MCF 10A (cell line): Measurements from ENCODE around the gene NEURL1B. TPM values are rescaled to one million over a fixed set of nuclear protein-coding genes. Genes with fewer than 3 reads are reported as not detected.

Experiments used
- BruUV-seq: library from RNA; stranded (reverse); fragments of 400-500 nt; replicated peaks from 2 replicates; lab custom pipeline; 2021; lab: Mats Ljungman, UMichigan
- CTCF ChIA-PET: fragments of 300-600 bp; sonication (Branson Sonifier 250); formaldehyde crosslinking; extraction: SDS; loops from one replicate; lab custom pipeline; 2021; ENCODE audit warnings: antibody characterized with exemption, inconsistent platforms; lab: Yijun Ruan, JAX
- POLR2A ChIA-PET: fragments of 300-600, 350-650 bp; sonication (Branson Sonifier 250); formaldehyde crosslinking; extraction: SDS; loops from one replicate; lab custom pipeline; 2020; ENCODE audit warnings: antibody characterized with exemption, inconsistent platforms; lab: Yijun Ruan, JAX
- DNase-seq: peaks from one replicate; pipeline ENCODE4 v3.0.0-alpha.2; 2018; ENCODE audit not compliant: unreplicated experiment
- H3K27ac Mint-ChIP-seq: one replicate; pipeline ENCODE4 v1.8.0; 2022; ENCODE audit warnings: mild to moderate bottlenecking, low read depth, mixed read lengths; ENCODE audit not compliant: unreplicated experiment
- H3K27me3 Mint-ChIP-seq: one replicate; pipeline ENCODE4 v1.8.0; 2022; ENCODE audit warnings: mixed read lengths; ENCODE audit not compliant: insufficient read depth, unreplicated experiment
- H3K36me3 Mint-ChIP-seq: one replicate; pipeline ENCODE4 v1.8.0; 2022; ENCODE audit warnings: mild to moderate bottlenecking, moderate library complexity, mixed read lengths; ENCODE audit not compliant: insufficient read depth, unreplicated experiment
- H3K4me1 Mint-ChIP-seq: one replicate; pipeline ENCODE4 v1.8.0; 2022; ENCODE audit warnings: mixed read lengths; ENCODE audit not compliant: insufficient read depth, unreplicated experiment
- H3K4me3 Mint-ChIP-seq: one replicate; pipeline ENCODE4 v1.8.0; 2022; ENCODE audit warnings: mild to moderate bottlenecking, moderate library complexity, mixed read lengths; ENCODE audit not compliant: unreplicated experiment
- H3K9me3 Mint-ChIP-seq: one replicate; pipeline ENCODE4 v1.8.0; 2022; ENCODE audit warnings: mixed read lengths; ENCODE audit not compliant: unreplicated experiment
- CTCF ChIP-seq: fragments of 200-600 bp; IDR thresholded peaks from one replicate; pipeline ENCODE4 v1.8.0; 2022; ENCODE audit warnings: antibody characterized with exemption, mild to moderate bottlenecking; ENCODE audit not compliant: unreplicated experiment
- intact Hi-C: fragments of 100-400 bp; cut with micrococcal nuclease; formaldehyde crosslinking; loops from 2 replicates; pipeline ENCODE4 v1.14.1; 2022
- total RNA-seq: library from RNA; stranded (reverse); gene quantifications from 2 replicates; pipeline ENCODE4 v1.2.3, GENCODE V29; 2022

Gene NEURL1B
- total RNA-seq, 1 experiment from 2014 or later = 7.6 TPM

- no peak for TF ChIP-seq CTCF
- Mint-ChIP-seq H3K9me3 (no peaks in the 10 kb centered on the region), H3K4me3 (no peak overlapping the region), H3K27me3 (peaks cover 13% of the 10 kb centered on the region), H3K27ac (no peak overlapping the region), H3K4me1 (peaks cover 15% of the 10 kb centered on the region), H3K36me3 (no peaks in the 10 kb centered on the region)
- CTCF ChIA-PET = interaction anchor here (0.6 to 17.0 kb wide), 15 partner anchors 9 to 910 kb away, joined by 3 to 604 read pairs (median 5); no protein-coding TSS in a partner anchor
- POLR2A ChIA-PET = interaction anchor here (0.6 to 1.7 kb wide), 2 partner anchors 8 to 1610 kb away, joined by 3 to 8 read pairs; no protein-coding TSS in a partner anchor
- intact Hi-C loops = loop anchor here (2.0 to 10.0 kb wide), 5 partner anchors 351 to 1269 kb away; partner anchors contain the start of genes BNIP1 and CREBRF
- BruUV-seq = no TSS peak
- DNase-seq = no peak
Measured at GRCh38 chr5:172705576-172706084, 64.6 kb downstream of the NEURL1B start.

DNA sequence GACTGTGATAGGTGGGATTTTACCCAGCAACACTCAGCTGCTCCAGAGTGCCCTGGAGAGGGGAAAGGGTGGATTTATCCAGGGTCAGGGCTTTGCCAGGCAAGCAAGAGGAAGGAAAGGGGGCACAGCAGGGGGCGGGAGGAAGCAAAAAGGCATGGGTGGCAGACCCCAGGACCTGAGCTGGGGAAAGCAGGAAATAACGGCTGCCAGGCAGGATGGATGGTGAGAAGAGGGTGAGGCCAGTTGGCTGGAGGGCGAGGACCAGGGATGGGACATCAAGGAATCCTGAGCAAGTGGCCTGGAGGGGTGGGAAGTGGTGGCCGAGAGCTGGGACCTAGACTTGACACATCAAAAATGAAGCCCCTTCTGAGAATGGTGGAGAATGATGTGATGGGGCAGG is 65.7 kb downstream of the NEURL1B start:
- Mint-ChIP-seq H3K27ac (no peak overlapping the region), H3K9me3 (no peaks in the 10 kb centered on the region), H3K4me1 (peaks cover 7% of the 10 kb centered on the region), H3K27me3 (peaks cover 2% of the 10 kb centered on the region), H3K4me3 (no peak overlapping the region), H3K36me3 (no peaks in the 10 kb centered on the region)
- no peak for DNase-seq
- TF ChIP-seq CTCF = no peak
- ChIA-PET POLR2A (interaction anchor here (0.5 to 1.7 kb wide), 8 partner anchors 9 to 701 kb away, joined by 3 to 9 read pairs (median 4); partner anchors contain the start of genes RPL26L1 and STC2), CTCF (interaction anchor here (0.6 to 17.0 kb wide), 67 partner anchors 8 to 1649 kb away, joined by 3 to 604 read pairs (median 4); partner anchors contain the start of genes NKX2-5, RPL26L1 and STC2)
- BruUV-seq = no TSS peak
- intact Hi-C loops = loop anchor here (1.0 to 10.0 kb wide), 7 partner anchors 350 to 1268 kb away; partner anchors contain the start of genes BNIP1 and CREBRF

GRCh38 chr5:172707285-172708182 is 66.5 kb downstream of the NEURL1B start:
- BruUV-seq = no TSS peak
- Mint-ChIP-seq H3K36me3 (no peaks in the 10 kb centered on the region), H3K4me1 (peaks cover 7% of the 10 kb centered on the region), H3K4me3 (no peak overlapping the region), H3K27ac (no peak overlapping the region), H3K27me3 (no peaks in the 10 kb centered on the region), H3K9me3 (no peaks in the 10 kb centered on the region)
- DNase-seq = peak; percentile 89
- TF ChIP-seq CTCF = peak; percentile 88
- ChIA-PET POLR2A (interaction anchor here (0.5 to 1.7 kb wide), 10 partner anchors 9 to 702 kb away, joined by 3 to 9 read pairs (median 3); partner anchors contain the start of genes RPL26L1 and STC2), CTCF (interaction anchor here (0.6 to 17.0 kb wide), 67 partner anchors 7 to 1648 kb away, joined by 3 to 604 read pairs (median 4); partner anchors contain the start of genes NKX2-5, RPL26L1 and STC2)
- intact Hi-C loops = loop anchor here (1.0 to 10.0 kb wide), 7 partner anchors 349 to 1267 kb away; partner anchors contain the start of genes BNIP1 and CREBRF
